ENCODE results near the gene BGLAP. TPM values are rescaled to one million over a fixed set of nuclear protein-coding genes. Genes with fewer than 3 reads are reported as not detected.

BGLAP gene
- total RNA-seq, 1 donor from 2014 or later, result 0.66 TPM

- Histone ChIP-seq H2AFZ (ENCODE audit: low read depth, low read length) (no peak overlapping the region), H3K27ac (ENCODE audit: low read depth, low read length) (no peak overlapping the region), H3K4me3 (ENCODE audit: insufficient read depth, low read depth, low read length) (no peak overlapping the region), H3K9ac (ENCODE audit: low read length) (no peak overlapping the region), H3K9me3 (ENCODE audit: insufficient read depth, low read depth, low read length) (no peaks in the 10 kb centered on the region), H3K27me3 (ENCODE audit: insufficient read depth, low read length) (no peaks in the 10 kb centered on the region), H3K36me3 (ENCODE audit: insufficient read depth, low read length) (peaks cover 51% of the 10 kb centered on the region), H3K79me2 (ENCODE audit: insufficient read depth, low read length) (peaks cover 9% of the 10 kb centered on the region), H3K4me1 (ENCODE audit: insufficient read depth, low read length) (peaks cover 15% of the 10 kb centered on the region), H3K4me2 (ENCODE audit: low read length) (no peak overlapping the region), H4K20me1 (ENCODE audit: insufficient read depth, low read length) (peaks cover 74% of the 10 kb centered on the region)
- no peak for DNase-seq (ENCODE audit: low read depth)
- Mint-ChIP-seq H3K4me3 (ENCODE audit: unreplicated experiment) (no peak overlapping the region), H3K27ac (ENCODE audit: unreplicated experiment) (no peak overlapping the region), H3K27me3 (ENCODE audit: low read depth, unreplicated experiment) (no peaks in the 10 kb centered on the region), H3K4me1 (ENCODE audit: low read depth, unreplicated experiment) (peaks cover 4% of the 10 kb centered on the region), H3K36me3 (ENCODE audit: low read depth, unreplicated experiment) (peaks cover 34% of the 10 kb centered on the region), H3K9me3 (ENCODE audit: unreplicated experiment) (no peaks in the 10 kb centered on the region)
- TF ChIP-seq EZH2 (IDR thresholded peaks at IDR 0.05; ENCODE audit: insufficient read depth, low read length) (no peak), CTCF (IDR thresholded peaks at IDR 0.05; ENCODE audit: insufficient read depth, low read depth, low read length) (no peak)
- FAIRE-seq, result no peak
These were observed 17.8 kb downstream of the BGLAP start for GRCh38 chr1:156259805-156260204.

GRCh38 chr1:156260896-156261295 lies 18.9 kb downstream of the BGLAP start:
- no peaks in the 10 kb centered on the region for H3K9me3 Mint-ChIP-seq (ENCODE audit: unreplicated experiment)
- peaks cover 39% of the 10 kb centered on the region for H3K36me3 Mint-ChIP-seq (ENCODE audit: low read depth, unreplicated experiment)
- no peak for TF ChIP-seq CTCF (IDR thresholded peaks at IDR 0.05; ENCODE audit: insufficient read depth, low read depth, low read length)
- TF ChIP-seq EZH2 (IDR thresholded peaks at IDR 0.05; ENCODE audit: insufficient read depth, low read length), result no peak
- Histone ChIP-seq H3K9ac (ENCODE audit: low read length) (no peak overlapping the region), H3K79me2 (ENCODE audit: insufficient read depth, low read length) (peaks cover 14% of the 10 kb centered on the region), H3K36me3 (ENCODE audit: insufficient read depth, low read length) (peaks cover 59% of the 10 kb centered on the region), H3K27me3 (ENCODE audit: insufficient read depth, low read length) (no peaks in the 10 kb centered on the region), H3K4me2 (ENCODE audit: low read length) (no peak overlapping the region), H3K27ac (ENCODE audit: low read depth, low read length) (no peak overlapping the region), H3K9me3 (ENCODE audit: insufficient read depth, low read depth, low read length) (no peaks in the 10 kb centered on the region), H2AFZ (ENCODE audit: low read depth, low read length) (no peak overlapping the region), H3K4me3 (ENCODE audit: insufficient read depth, low read depth, low read length) (no peak overlapping the region), H3K4me1 (ENCODE audit: insufficient read depth, low read length) (peaks cover 15% of the 10 kb centered on the region), H4K20me1 (ENCODE audit: insufficient read depth, low read length) (peaks cover 82% of the 10 kb centered on the region)
- no peak overlapping the region for H3K4me3 Mint-ChIP-seq (ENCODE audit: unreplicated experiment)
- DNase-seq (ENCODE audit: low read depth), result no peak
- no peak overlapping the region for H3K27ac Mint-ChIP-seq (ENCODE audit: unreplicated experiment)
- no peak for FAIRE-seq
- H3K4me1 Mint-ChIP-seq (ENCODE audit: low read depth, unreplicated experiment), result peaks cover 4% of the 10 kb centered on the region
- no peaks in the 10 kb centered on the region for H3K27me3 Mint-ChIP-seq (ENCODE audit: low read depth, unreplicated experiment)

GRCh38 chr1:156262461-156263287 lies 20.7 kb downstream of the BGLAP start:
- H3K4me1 ChIP-seq (ENCODE audit: insufficient read depth, low read length), result peaks cover 15% of the 10 kb centered on the region
- H3K27ac ChIP-seq (ENCODE audit: low read depth, low read length), result peak overlapping the region; percentile 61
- no peak for TF ChIP-seq EZH2 (IDR thresholded peaks at IDR 0.05; ENCODE audit: insufficient read depth, low read length)
- TF ChIP-seq CTCF (IDR thresholded peaks at IDR 0.05; ENCODE audit: insufficient read depth, low read depth, low read length), result no peak
- DNase-seq (ENCODE audit: low read depth) (peak; percentile 90), FAIRE-seq (peak; percentile 83)
- no peaks in the 10 kb centered on the region for H3K27me3 Mint-ChIP-seq (ENCODE audit: low read depth, unreplicated experiment)
- H2AFZ ChIP-seq (ENCODE audit: low read depth, low read length), result no peak overlapping the region
- no peaks in the 10 kb centered on the region for H3K9me3 Mint-ChIP-seq (ENCODE audit: unreplicated experiment)
- no peaks in the 10 kb centered on the region for H3K9me3 ChIP-seq (ENCODE audit: insufficient read depth, low read depth, low read length)
- H3K36me3 ChIP-seq (ENCODE audit: insufficient read depth, low read length), result peaks cover 61% of the 10 kb centered on the region
- peak overlapping the region; percentile 61 for H3K4me2 ChIP-seq (ENCODE audit: low read length)
- H3K79me2 ChIP-seq (ENCODE audit: insufficient read depth, low read length), result peaks cover 18% of the 10 kb centered on the region
- no peaks in the 10 kb centered on the region for H3K27me3 ChIP-seq (ENCODE audit: insufficient read depth, low read length)
- peaks cover 4% of the 10 kb centered on the region for H3K4me1 Mint-ChIP-seq (ENCODE audit: low read depth, unreplicated experiment)
- no peak overlapping the region for H3K4me3 ChIP-seq (ENCODE audit: insufficient read depth, low read depth, low read length)
- no peak overlapping the region for H3K27ac Mint-ChIP-seq (ENCODE audit: unreplicated experiment)
- peaks cover 85% of the 10 kb centered on the region for H4K20me1 ChIP-seq (ENCODE audit: insufficient read depth, low read length)
- H3K9ac ChIP-seq (ENCODE audit: low read length), result peak overlapping the region; percentile 42
- peaks cover 42% of the 10 kb centered on the region for H3K36me3 Mint-ChIP-seq (ENCODE audit: low read depth, unreplicated experiment)
- H3K4me3 Mint-ChIP-seq (ENCODE audit: unreplicated experiment), result no peak overlapping the region
